H1 (cell line): ENCODE data around the gene NAA11. TPM values are rescaled to one million over a fixed set of nuclear protein-coding genes. Genes with fewer than 3 reads are reported as not detected.

Source experiments
- CTCF ChIA-PET: fragments of 300-600 bp; sonication (Branson Sonifier 250); formaldehyde crosslinking; loops from one replicate; lab custom pipeline; 2021; ENCODE audit not compliant: partially characterized antibody; lab: Charles Lee
- POLR2A ChIA-PET: fragments of 300-600 bp; sonication (Branson Sonifier 250); formaldehyde crosslinking; loops from one replicate; lab custom pipeline; 2021; ENCODE audit warnings: inconsistent platforms; ENCODE audit not compliant: partially characterized antibody; lab: Charles Lee
- DNase-seq, 2 experiments: peaks; one replicate each; pipeline versions ENCODE4 v3.0.0 to v3.0.0-alpha.2; 2010 to 2022; ENCODE audit warnings: low spot score in 2 of 2, low read depth in 1 of 2, mixed read lengths in 1 of 2
- FAIRE-seq: peaks from 2 replicates; lab custom pipeline; 2011; peaks lifted over from hg19 to GRCh38; lab: Jason Lieb, UNC
- H2AFZ ChIP-seq: 2 replicates; pipeline ENCODE4 v1.8.1; 2012; ENCODE audit warnings: low read length, inconsistent platforms
- H2AK5ac ChIP-seq: 2 replicates; pipeline ENCODE4 v1.6.1; 2013; ENCODE audit warnings: low read depth, low read length
- H2BK120ac ChIP-seq: replicated peaks from 2 replicates; pipeline ENCODE3; 2013; ENCODE audit warnings: low read depth, low read length, inconsistent platforms
- H2BK12ac ChIP-seq: 2 replicates; pipeline ENCODE4 v1.6.1; 2013; ENCODE audit warnings: low read depth, low read length
- H2BK15ac ChIP-seq: 2 replicates; pipeline ENCODE4 v1.6.1; 2013; ENCODE audit warnings: low read length
- H2BK20ac ChIP-seq: 2 replicates; pipeline ENCODE4 v1.6.1; 2013; ENCODE audit warnings: low read length
- H2BK5ac ChIP-seq: 2 replicates; pipeline ENCODE4 v1.6.1; 2013; ENCODE audit warnings: low read depth, low read length
- H3K14ac ChIP-seq: 2 replicates; pipeline ENCODE4 v1.6.1; 2013; ENCODE audit warnings: inconsistent platforms; ENCODE audit not compliant: insufficient read length
- H3K18ac ChIP-seq: 2 replicates; pipeline ENCODE4 v1.6.1; 2013; ENCODE audit warnings: low read length; ENCODE audit errors: extremely low read depth
- H3K23ac ChIP-seq: 2 replicates; pipeline ENCODE4 v1.6.1; 2013; ENCODE audit warnings: inconsistent platforms; ENCODE audit not compliant: insufficient read length
- H3K23me2 ChIP-seq: 2 replicates; pipeline ENCODE4 v1.6.1; 2013; ENCODE audit warnings: low read depth, low read length
- H3K27ac ChIP-seq: 2 replicates; pipeline ENCODE4 v1.6.1; 2011; ENCODE audit warnings: low read depth, low read length, inconsistent platforms
- H3K27me3 ChIP-seq, 4 experiments: replicated peaks in 1 of 4; 1 replicate in 1 of 4; 2 replicates in 3 of 4; pipeline versions ENCODE4 v1.6.1 to v1.8.1; 2011 to 2013; ENCODE audit warnings: low read length in 3 of 4, mild to moderate bottlenecking in 3 of 4, inconsistent platforms in 2 of 4, mixed read lengths in 2 of 4, moderate library complexity in 1 of 4; ENCODE audit not compliant: control insufficient read depth in 3 of 4, insufficient read depth in 3 of 4; ENCODE audit errors: extremely low read depth in 1 of 4
- H3K36me3 ChIP-seq, 4 experiments: 2 replicates each; pipeline versions ENCODE4 v1.6.1 to v1.8.1; 2011 to 2013; ENCODE audit warnings: mild to moderate bottlenecking in 4 of 4, low read length in 3 of 4, moderate library complexity in 2 of 4, control low read depth in 1 of 4, inconsistent platforms in 1 of 4; ENCODE audit not compliant: insufficient read depth in 4 of 4, control insufficient read depth in 2 of 4
- H3K4ac ChIP-seq: replicated peaks from 2 replicates; pipeline ENCODE3; 2013; ENCODE audit warnings: low read length, low read depth, mixed read lengths, inconsistent platforms; ENCODE audit not compliant: insufficient read length
- H3K4me1 ChIP-seq, 4 experiments: replicated peaks in 1 of 4; 1 replicate in 1 of 4; 2 replicates in 3 of 4; pipeline versions ENCODE4 v1.6.1 to v1.8.1; 2011 to 2013; ENCODE audit warnings: low read length in 3 of 4, inconsistent platforms in 2 of 4, mixed read lengths in 1 of 4; ENCODE audit not compliant: insufficient read depth in 4 of 4, control insufficient read depth in 3 of 4
- H3K4me2 ChIP-seq, 2 experiments: 2 replicates each; pipeline versions ENCODE4 v1.6.1 to v1.8.1; 2011 to 2013; ENCODE audit warnings: low read depth in 2 of 2, low read length in 2 of 2, control low read depth in 1 of 2, inconsistent platforms in 1 of 2, mild to moderate bottlenecking in 1 of 2; ENCODE audit not compliant: insufficient read depth in 1 of 2
- H3K4me3 ChIP-seq, 4 experiments: fragments of 200-600, 300-600 bp in 1 of 4; sonication (generic), shearing (Covaris generic), sonication (Bioruptor Twin) in 1 of 4; 2 replicates each; pipeline versions ENCODE4 v1.5.1 to v1.8.1; 2011 to 2016; ENCODE audit warnings: low read length in 4 of 4, low read depth in 3 of 4, control low read depth in 2 of 4, inconsistent platforms in 2 of 4, mild to moderate bottlenecking in 2 of 4, mixed read lengths in 1 of 4, moderate library complexity in 1 of 4; ENCODE audit not compliant: insufficient read depth in 2 of 4; ENCODE audit errors: extremely low read depth in 1 of 4
- H3K56ac ChIP-seq: replicated peaks from 2 replicates; pipeline ENCODE3; 2013; ENCODE audit warnings: low read depth, mild to moderate bottlenecking, mixed read lengths, low read length, inconsistent platforms; ENCODE audit not compliant: insufficient read length
- H3K79me1 ChIP-seq: 2 replicates; pipeline ENCODE4 v1.6.1; 2013; ENCODE audit warnings: low read depth, low read length, control low read depth
- H3K79me2 ChIP-seq, 2 experiments: 2 replicates each; pipeline versions ENCODE4 v1.6.1 to v1.8.1; 2012 to 2013; ENCODE audit warnings: low read length in 2 of 2, mild to moderate bottlenecking in 2 of 2, inconsistent platforms in 1 of 2; ENCODE audit not compliant: insufficient read depth in 2 of 2, control insufficient read depth in 1 of 2
- H3K9ac ChIP-seq, 4 experiments: replicated peaks in 1 of 4; 1 replicate in 1 of 4; 2 replicates in 3 of 4; pipeline versions ENCODE4 v1.6.1 to v1.8.1; 2011 to 2013; ENCODE audit warnings: low read depth in 3 of 4, low read length in 3 of 4, control low read depth in 2 of 4, mild to moderate bottlenecking in 2 of 4, moderate library complexity in 2 of 4, inconsistent platforms in 1 of 4; ENCODE audit errors: extremely low read depth in 1 of 4
- H3K9me3 ChIP-seq, 2 experiments: 2 replicates each; pipeline versions ENCODE4 v1.6.1 to v1.8.1; 2012 to 2013; ENCODE audit warnings: mild to moderate bottlenecking in 2 of 2, moderate library complexity in 2 of 2, control low read depth in 1 of 2, inconsistent platforms in 1 of 2, low read depth in 1 of 2, low read length in 1 of 2, mixed read lengths in 1 of 2; ENCODE audit not compliant: insufficient read depth in 2 of 2
- H4K20me1 ChIP-seq, 2 experiments: replicated peaks in 1 of 2; 2 replicates each; pipeline versions ENCODE3 to v1.8.1; 2011 to 2013; ENCODE audit warnings: inconsistent platforms in 2 of 2, low read length in 2 of 2, mild to moderate bottlenecking in 1 of 2; ENCODE audit not compliant: insufficient read depth in 2 of 2, control insufficient read depth in 1 of 2
- H4K5ac ChIP-seq: 2 replicates; pipeline ENCODE4 v1.6.1; 2013; ENCODE audit warnings: low read length, low read depth, mixed read lengths, inconsistent platforms; ENCODE audit not compliant: insufficient read length
- H4K8ac ChIP-seq: 2 replicates; pipeline ENCODE4 v1.8.0; 2013; ENCODE audit warnings: mild to moderate bottlenecking, moderate library complexity, low read length, inconsistent platforms; ENCODE audit not compliant: insufficient read depth; ENCODE audit errors: extremely low read depth
- H4K91ac ChIP-seq: replicated peaks from 2 replicates; pipeline ENCODE3; 2013; ENCODE audit warnings: low read length, mixed read lengths, inconsistent platforms; ENCODE audit not compliant: insufficient read length
- ASH2L ChIP-seq: fragments of 200-600, 300-600 bp; sonication (generic); IDR thresholded peaks from one replicate; pipeline ENCODE4 v1.7.1; 2017; ENCODE audit warnings: low read length
- BACH1 ChIP-seq: IDR thresholded peaks from 2 replicates; pipeline ENCODE4 v1.6.1; 2012; ENCODE audit warnings: low read length, improper control_type of control experiment
- EZH2 ChIP-seq: fragments of 200-600 bp; sonication (generic); IDR thresholded peaks from 2 replicates; pipeline ENCODE4 v1.7.1; 2012; ENCODE audit warnings: low read depth, mild to moderate bottlenecking, moderate library complexity, low read length, inconsistent platforms; ENCODE audit not compliant: severe bottlenecking
- FOSL1 ChIP-seq: IDR thresholded peaks from 2 replicates; pipeline ENCODE4 v1.6.1; 2011; ENCODE audit warnings: mild to moderate bottlenecking, low read depth, low read length, moderate library complexity; ENCODE audit not compliant: insufficient read depth
- KDM4A ChIP-seq: IDR thresholded peaks from one replicate; pipeline ENCODE4 v1.7.1; 2012; ENCODE audit warnings: low read depth, mild to moderate bottlenecking, moderate library complexity, low read length, inconsistent platforms; ENCODE audit not compliant: severe bottlenecking
- MAX ChIP-seq: IDR thresholded peaks from 2 replicates; pipeline ENCODE4 v1.6.1; 2012; ENCODE audit warnings: inconsistent platforms
- NANOG ChIP-seq: IDR thresholded peaks from 2 replicates; pipeline ENCODE4 v1.6.1; 2011; ENCODE audit warnings: low read length, low read depth, mild to moderate bottlenecking, inconsistent platforms; ENCODE audit not compliant: insufficient read depth, poor library complexity, severe bottlenecking
- NRF1 ChIP-seq: IDR thresholded peaks from 2 replicates; pipeline ENCODE4 v1.6.1; 2011; ENCODE audit warnings: mild to moderate bottlenecking, low read depth, low read length, improper control_type of control experiment
- POLR2AphosphoS5 ChIP-seq: IDR thresholded peaks from 2 replicates; pipeline ENCODE4 v1.6.1; 2011; ENCODE audit warnings: low read depth, low read length
- SP2 ChIP-seq: IDR thresholded peaks from 2 replicates; pipeline ENCODE4 v1.6.1; 2012; ENCODE audit warnings: mild to moderate bottlenecking, low read length, inconsistent platforms
- SRF ChIP-seq: IDR thresholded peaks from 2 replicates; pipeline ENCODE4 v1.6.1; 2011; ENCODE audit warnings: mild to moderate bottlenecking, low read depth, low read length, moderate library complexity
- TAF1 ChIP-seq: IDR thresholded peaks from 2 replicates; pipeline ENCODE4 v1.6.1; 2011; ENCODE audit warnings: mild to moderate bottlenecking, low read depth, low read length
- WGBS, 2 experiments: shearing (Covaris generic) in 1 of 2; methylation state at CpG; one replicate each; pipeline versions ENCODE4 v1.1.6 to v1.1.7; 2013 to 2015; ENCODE audit warnings: low lambda C conversion rate in 2 of 2, mixed read lengths in 2 of 2, inconsistent platforms in 1 of 2, low coverage in 1 of 2, missing lambda C conversion rate in 1 of 2; ENCODE audit not compliant: insufficient replicate concordance in 2 of 2, insufficient coverage in 1 of 2, insufficient read length in 1 of 2; ENCODE audit errors: extremely low coverage in 1 of 2, missing lambda C conversion rate in 1 of 2; 5-methylcytosine and 5-hydroxymethylcytosine counted together
- polyA plus RNA-seq, 7 experiments: library from polyadenylated mRNA; depleted of rRNA in 3 of 7; stranded (reverse) in 5 of 7; unstranded in 2 of 7; fragments of >200 nt in 5 of 7; fragments of 200-250 nt in 2 of 7; gene quantifications; 1 replicate in 5 of 7; 2 replicates in 1 of 7; 4 replicates in 1 of 7; pipeline versions ENCODE4 v1.2.1 to v1.2.3, GENCODE V29; 2011 to 2013; ENCODE audit warnings: missing spikeins in 2 of 7, mixed read lengths in 2 of 7
- total RNA-seq: library from RNA; stranded (reverse); fragmentation: NEBNext Ultra II Directional; extraction: Animal tissue kit (Norgen Biotek cat#: 25700); gene quantifications from 2 replicates; pipeline ENCODE4 v1.2.1, GENCODE V29; 2021

The NAA11 gene
- total and polyA plus RNA-seq, 2 of the 8 experiments (the other 6 are each of a cell fraction or from before 2014, with no cell fraction given) = not detected

GRCh38 chr4:79267671-79268070, 58.2 kb downstream of the NAA11 start:
- ChIA-PET POLR2A (no interaction called here), CTCF (no interaction called here)
- H2BK20ac ChIP-seq = no peak overlapping the region
- H3K56ac ChIP-seq = no peak overlapping the region
- H2AFZ ChIP-seq = no peak overlapping the region
- H3K23ac ChIP-seq = no peak overlapping the region
- peaks cover 0 to 1% (median 0%) of the 10 kb centered on the region in 4 experiments; a peak in 1 of 7 replicates for H3K27me3 ChIP-seq
- H2BK15ac ChIP-seq = no peak overlapping the region
- no peak overlapping the region for H3K14ac ChIP-seq
- H2BK5ac ChIP-seq = no peak overlapping the region
- H3K4ac ChIP-seq = no peak overlapping the region
- no peaks in the 10 kb centered on the region for H3K4me1 ChIP-seq
- no peak overlapping the region for H4K91ac ChIP-seq
- H2AK5ac ChIP-seq = no peak overlapping the region
- H3K79me1 ChIP-seq = no peaks in the 10 kb centered on the region
- H2BK12ac ChIP-seq = no peak overlapping the region
- TF ChIP-seq POLR2AphosphoS5 = no peak
- no peak for TF ChIP-seq FOSL1
- TF ChIP-seq EZH2 = no peak
- no peak for TF ChIP-seq MAX
- TF ChIP-seq ASH2L = no peak
- TF ChIP-seq NRF1 = no peak
- TF ChIP-seq NANOG = no peak
- TF ChIP-seq SRF = no peak
- no peak for TF ChIP-seq BACH1
- TF ChIP-seq TAF1 = no peak
- no peak for TF ChIP-seq KDM4A
- TF ChIP-seq SP2 = no peak
- no peaks in the 10 kb centered on the region for H4K20me1 ChIP-seq
- no peak overlapping the region for H3K18ac ChIP-seq
- no peak overlapping the region for H4K5ac ChIP-seq
- FAIRE-seq = no peak
- H3K4me2 ChIP-seq = no peak overlapping the region
- no peak for DNase-seq
- no peaks in the 10 kb centered on the region for H3K23me2 ChIP-seq
- H3K9ac ChIP-seq = no peak overlapping the region
- no peak overlapping the region for H4K8ac ChIP-seq
- no peaks in the 10 kb centered on the region for H3K79me2 ChIP-seq
- no peaks in the 10 kb centered on the region for H3K9me3 ChIP-seq
- no peak overlapping the region for H3K27ac ChIP-seq
- no peak overlapping the region for H3K4me3 ChIP-seq
- H3K36me3 ChIP-seq = no peaks in the 10 kb centered on the region
- H2BK120ac ChIP-seq = no peak overlapping the region
- WGBS, 2 experiments = 94% methylated on average over 1 of the region's 1 CpG; no CpG with 5 or more reads in 1 of the 2 experiments
